Glutamatergic neuron (in vitro differentiated cells): ENCODE measurements around the gene MTMR6. TPM values are rescaled to one million over a fixed set of nuclear protein-coding genes. Genes with fewer than 3 reads are reported as not detected.

ENCODE experiments used
- DNase-seq: peaks from one replicate; pipeline ENCODE4 v3.0.0; 2022
- H3K27ac Mint-ChIP-seq: one replicate; pipeline ENCODE4 v1.8.0; 2020; ENCODE audit warnings: mild to moderate bottlenecking, mixed read lengths, inconsistent platforms; ENCODE audit not compliant: unreplicated experiment
- H3K27me3 Mint-ChIP-seq: one replicate; pipeline ENCODE4 v1.8.0; 2020; ENCODE audit warnings: mild to moderate bottlenecking, moderate library complexity, mixed read lengths, inconsistent platforms; ENCODE audit not compliant: unreplicated experiment
- H3K36me3 Mint-ChIP-seq: one replicate; pipeline ENCODE4 v1.8.0; 2020; ENCODE audit warnings: mild to moderate bottlenecking, mixed read lengths, inconsistent platforms; ENCODE audit not compliant: unreplicated experiment
- H3K4me1 Mint-ChIP-seq: one replicate; pipeline ENCODE4 v1.8.0; 2020; ENCODE audit warnings: mild to moderate bottlenecking, low read depth, mixed read lengths, inconsistent platforms; ENCODE audit not compliant: unreplicated experiment
- H3K4me3 Mint-ChIP-seq: one replicate; pipeline ENCODE4 v1.8.0; 2020; ENCODE audit warnings: mild to moderate bottlenecking, mixed read lengths, inconsistent platforms; ENCODE audit not compliant: unreplicated experiment
- H3K9me3 Mint-ChIP-seq: one replicate; pipeline ENCODE4 v1.8.0; 2020; ENCODE audit warnings: mild to moderate bottlenecking, moderate library complexity, mixed read lengths, inconsistent platforms; ENCODE audit not compliant: unreplicated experiment
- total RNA-seq: library from RNA; stranded (reverse); fragmentation: NEBNext Ultra II Directional; extraction: Animal tissue kit (Norgen Biotek cat#: 25700); gene quantifications from one replicate; pipeline ENCODE4 v1.2.1, GENCODE V29; 2021; ENCODE audit not compliant: unreplicated experiment
- TF ChIP-seq, protein P1 (sequence below): fragments of 200-600 bp; sonication (generic); IDR thresholded peaks from one replicate; pipeline ENCODE4 v1.5.0; 2021; ENCODE audit not compliant: partially characterized antibody, unreplicated experiment

MTMR6 gene
- total RNA-seq, 1 donor from 2014 or later = 95.3 TPM

DNA sequence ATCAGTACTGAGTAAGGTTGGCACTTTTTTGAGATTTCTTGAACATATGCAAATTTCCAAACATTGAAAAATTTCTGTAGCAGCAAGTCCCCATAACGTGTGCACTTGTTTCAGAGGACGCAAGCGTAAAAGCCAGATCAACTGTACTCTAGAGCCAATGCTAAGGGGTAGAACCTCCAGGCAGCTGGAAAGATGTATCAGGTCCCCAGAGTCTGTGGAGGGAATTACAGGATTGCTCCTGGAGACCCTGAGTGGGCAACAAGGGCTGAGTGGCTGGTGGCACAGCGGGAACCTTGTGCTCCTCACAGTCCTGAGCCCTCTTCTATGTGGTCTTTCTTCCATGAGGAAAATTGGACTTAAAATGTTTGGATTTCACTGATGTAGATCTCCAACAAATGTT lies 61.3 kb downstream of the MTMR6 start:
- TF ChIP-seq, protein P1, sequence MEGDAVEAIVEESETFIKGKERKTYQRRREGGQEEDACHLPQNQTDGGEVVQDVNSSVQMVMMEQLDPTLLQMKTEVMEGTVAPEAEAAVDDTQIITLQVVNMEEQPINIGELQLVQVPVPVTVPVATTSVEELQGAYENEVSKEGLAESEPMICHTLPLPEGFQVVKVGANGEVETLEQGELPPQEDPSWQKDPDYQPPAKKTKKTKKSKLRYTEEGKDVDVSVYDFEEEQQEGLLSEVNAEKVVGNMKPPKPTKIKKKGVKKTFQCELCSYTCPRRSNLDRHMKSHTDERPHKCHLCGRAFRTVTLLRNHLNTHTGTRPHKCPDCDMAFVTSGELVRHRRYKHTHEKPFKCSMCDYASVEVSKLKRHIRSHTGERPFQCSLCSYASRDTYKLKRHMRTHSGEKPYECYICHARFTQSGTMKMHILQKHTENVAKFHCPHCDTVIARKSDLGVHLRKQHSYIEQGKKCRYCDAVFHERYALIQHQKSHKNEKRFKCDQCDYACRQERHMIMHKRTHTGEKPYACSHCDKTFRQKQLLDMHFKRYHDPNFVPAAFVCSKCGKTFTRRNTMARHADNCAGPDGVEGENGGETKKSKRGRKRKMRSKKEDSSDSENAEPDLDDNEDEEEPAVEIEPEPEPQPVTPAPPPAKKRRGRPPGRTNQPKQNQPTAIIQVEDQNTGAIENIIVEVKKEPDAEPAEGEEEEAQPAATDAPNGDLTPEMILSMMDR = no peak
- Mint-ChIP-seq H3K36me3 (peaks cover 4% of the 10 kb centered on the region), H3K27ac (no peak overlapping the region), H3K4me1 (peaks cover 2% of the 10 kb centered on the region), H3K9me3 (no peaks in the 10 kb centered on the region), H3K27me3 (no peaks in the 10 kb centered on the region), H3K4me3 (no peak overlapping the region)
- no peak for DNase-seq

DNA sequence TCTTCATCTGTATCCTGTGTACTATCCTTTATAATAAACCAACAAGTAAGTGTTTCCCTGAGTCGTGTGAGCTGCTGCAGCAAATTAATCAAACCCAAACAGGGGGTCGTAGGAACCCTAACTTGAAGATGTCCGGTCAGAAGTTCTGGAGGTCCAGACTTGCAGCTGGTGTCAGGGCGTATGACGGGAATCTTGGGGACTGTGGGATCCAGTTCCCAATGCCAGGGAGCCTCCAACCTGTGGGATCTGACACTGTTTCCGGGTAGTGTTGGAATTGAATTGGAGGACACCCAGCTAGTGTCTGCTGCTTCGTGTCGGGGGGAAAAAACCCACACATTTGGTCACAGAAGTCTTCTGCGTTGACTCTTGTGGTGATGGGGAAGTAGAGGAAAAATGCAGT lies 63.1 kb downstream of the MTMR6 start:
- no peak overlapping the region for H3K27ac Mint-ChIP-seq
- H3K4me3 Mint-ChIP-seq = no peak overlapping the region
- DNase-seq = no peak
- TF ChIP-seq, protein P1 = no peak
- no peaks in the 10 kb centered on the region for H3K27me3 Mint-ChIP-seq
- peaks cover 2% of the 10 kb centered on the region for H3K4me1 Mint-ChIP-seq
- H3K36me3 Mint-ChIP-seq = no peaks in the 10 kb centered on the region
- H3K9me3 Mint-ChIP-seq = no peaks in the 10 kb centered on the region

DNA sequence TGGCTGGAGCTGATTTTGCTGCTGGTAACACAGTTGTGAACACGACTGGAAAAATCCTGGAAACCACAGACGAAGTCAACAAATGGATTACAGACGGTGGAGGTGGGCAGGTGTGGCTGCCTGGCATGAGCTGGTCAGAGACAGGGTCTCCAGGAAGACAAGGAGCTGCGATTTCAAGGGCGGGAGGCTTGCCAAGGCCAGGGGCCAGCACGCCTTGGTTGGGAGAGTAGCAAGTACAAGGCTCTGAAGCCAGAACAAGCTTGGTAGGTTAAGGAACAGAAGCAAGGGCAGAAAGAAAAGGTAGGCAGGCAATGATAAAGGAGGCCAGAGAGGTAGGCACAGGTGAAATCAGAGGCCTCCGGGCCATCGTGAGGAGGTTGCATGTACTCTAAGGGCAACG lies 64.5 kb downstream of the MTMR6 start:
- TF ChIP-seq, protein P1 = no peak
- no peak for DNase-seq
- H3K27ac Mint-ChIP-seq = no peak overlapping the region
- H3K36me3 Mint-ChIP-seq = no peaks in the 10 kb centered on the region
- no peaks in the 10 kb centered on the region for H3K9me3 Mint-ChIP-seq
- peaks cover 2% of the 10 kb centered on the region for H3K4me1 Mint-ChIP-seq
- H3K4me3 Mint-ChIP-seq = no peak overlapping the region
- no peaks in the 10 kb centered on the region for H3K27me3 Mint-ChIP-seq

DNA sequence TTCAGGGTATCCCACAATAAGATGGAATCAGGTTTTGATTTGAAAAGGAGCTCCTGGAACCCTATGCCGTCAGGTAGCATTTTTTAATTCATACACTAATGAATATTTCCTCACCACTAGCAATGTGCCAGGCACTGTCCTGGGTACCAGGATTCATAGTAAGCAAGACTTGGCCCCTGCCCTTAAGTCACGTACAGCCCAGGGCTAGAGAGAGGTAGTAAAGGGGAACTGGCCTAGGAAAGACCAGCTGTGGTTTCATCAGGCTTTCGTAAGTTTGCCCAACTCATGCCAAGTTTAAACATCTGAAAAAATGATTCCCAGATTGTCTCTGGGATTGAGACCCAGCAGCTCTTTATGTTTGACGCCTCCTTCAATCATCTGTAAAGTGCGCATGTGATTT lies 69.3 kb downstream of the MTMR6 start:
- TF ChIP-seq, protein P1 = no peak
- DNase-seq = no peak
- Mint-ChIP-seq H3K27ac (no peak overlapping the region), H3K27me3 (no peaks in the 10 kb centered on the region), H3K36me3 (no peaks in the 10 kb centered on the region), H3K4me3 (no peak overlapping the region), H3K4me1 (no peaks in the 10 kb centered on the region), H3K9me3 (no peaks in the 10 kb centered on the region)

DNA sequence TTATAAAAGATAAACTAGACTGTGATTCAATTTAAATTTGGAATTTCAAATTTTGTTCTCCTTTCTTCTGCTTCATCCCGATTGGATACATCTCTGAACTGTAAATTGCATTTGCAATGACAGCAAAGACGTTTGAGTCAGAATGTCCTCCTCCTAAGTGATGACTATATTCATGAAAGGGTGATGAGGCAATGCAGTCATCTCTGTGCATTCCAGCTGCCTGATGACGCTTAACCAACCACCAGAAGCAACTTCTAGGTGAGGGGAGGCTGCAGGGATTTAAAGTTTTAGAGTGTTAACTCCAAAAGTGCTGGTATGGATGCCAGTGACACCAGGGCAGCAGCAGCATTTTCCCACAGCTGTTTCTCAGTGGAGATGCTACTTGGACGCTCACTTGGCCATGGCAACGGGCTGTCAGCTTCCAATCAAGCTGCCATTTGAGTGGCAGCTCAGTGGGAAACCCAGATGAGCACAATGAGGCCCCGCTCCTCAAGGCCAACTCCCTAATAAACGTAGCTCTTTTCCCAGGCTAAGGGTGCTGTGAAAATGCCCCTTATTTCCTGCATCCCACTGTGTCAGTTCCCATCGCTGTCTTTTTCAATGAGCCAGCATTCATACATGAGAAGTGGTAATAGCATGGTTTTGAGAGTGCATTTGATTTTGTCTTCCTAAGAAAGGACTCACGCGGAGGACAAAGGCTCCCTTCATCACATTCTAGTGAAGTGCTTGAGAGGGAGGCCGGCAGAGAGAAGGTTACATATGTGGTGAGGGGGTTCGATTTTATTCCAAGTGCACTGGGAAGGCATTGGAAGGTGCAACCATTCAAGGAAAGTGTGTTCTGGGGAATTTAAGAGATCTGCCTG lies 70.0 kb downstream of the MTMR6 start:
- H3K9me3 Mint-ChIP-seq = no peaks in the 10 kb centered on the region
- no peaks in the 10 kb centered on the region for H3K27me3 Mint-ChIP-seq
- H3K4me3 Mint-ChIP-seq = no peak overlapping the region
- no peaks in the 10 kb centered on the region for H3K36me3 Mint-ChIP-seq
- TF ChIP-seq, protein P1 = no peak
- no peaks in the 10 kb centered on the region for H3K4me1 Mint-ChIP-seq
- H3K27ac Mint-ChIP-seq = no peak overlapping the region
- DNase-seq = no peak
